GM19351 (cell line): ENCODE results near the gene ATG2A.

Experiments used
- ATAC-seq: cut with Tn5 transposase; IDR thresholded peaks from one replicate; pipeline ENCODE4 v1.9.1; 2021; ENCODE audit warnings: mild to moderate bottlenecking, moderate library complexity; ENCODE audit not compliant: unreplicated experiment

Gene ATG2A

DNA sequence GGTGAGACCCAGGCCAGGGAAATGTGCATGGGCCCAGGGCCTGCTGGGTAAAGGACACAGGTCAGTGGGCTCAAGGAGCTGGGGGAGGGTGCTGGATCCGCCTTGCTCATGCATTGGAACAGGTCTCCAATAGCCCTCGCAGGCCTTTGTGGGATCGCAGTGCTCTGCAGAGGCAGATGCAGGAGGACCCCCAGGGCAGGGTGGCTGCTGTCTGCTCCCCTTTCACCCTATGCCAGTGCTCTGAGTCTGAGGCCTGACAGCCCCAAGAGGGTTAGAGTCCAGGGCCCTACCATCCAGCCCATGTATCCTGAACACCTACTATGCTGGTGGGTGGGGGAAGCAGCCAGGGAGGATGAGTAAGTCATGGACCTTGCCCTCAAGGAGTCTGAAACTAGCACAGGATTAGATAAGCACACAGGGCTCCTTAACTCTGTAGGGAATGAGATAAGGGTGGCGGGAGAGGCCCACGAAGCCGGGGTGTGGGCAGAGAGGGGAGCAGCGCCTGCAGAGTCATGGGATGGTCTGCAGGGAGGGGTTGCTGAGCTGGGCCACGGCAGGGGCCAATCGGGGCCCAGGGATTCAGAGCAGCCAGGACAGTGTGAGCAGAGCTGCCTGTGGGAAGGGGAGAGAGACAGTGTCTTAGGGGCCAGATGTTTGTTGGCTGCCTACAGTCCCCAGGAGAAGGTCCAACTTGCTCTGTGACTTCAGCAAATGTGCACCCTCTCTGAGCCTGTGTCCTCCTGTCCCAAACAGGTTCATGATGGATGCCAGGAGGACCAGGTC, 28.1 kb downstream of the ATG2A start:
- ATAC-seq, result no peak

DNA sequence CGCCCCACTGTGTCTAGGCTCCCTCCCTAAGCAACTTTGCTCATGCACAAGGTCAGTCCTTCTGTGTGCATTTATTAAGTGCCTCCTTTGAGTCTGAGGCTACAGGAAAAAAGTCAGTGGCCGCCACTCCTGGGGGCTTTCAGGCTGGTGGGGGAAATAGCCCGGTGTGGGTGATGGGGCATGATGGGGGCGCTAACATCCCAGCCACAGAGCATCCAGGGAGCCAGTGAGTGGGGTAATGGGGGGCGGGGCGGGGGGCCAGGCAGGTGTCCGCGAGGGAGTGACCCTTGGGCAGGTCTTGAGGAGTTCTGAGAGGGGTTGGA, 28.6 kb downstream of the ATG2A start:
- no peak for ATAC-seq

DNA sequence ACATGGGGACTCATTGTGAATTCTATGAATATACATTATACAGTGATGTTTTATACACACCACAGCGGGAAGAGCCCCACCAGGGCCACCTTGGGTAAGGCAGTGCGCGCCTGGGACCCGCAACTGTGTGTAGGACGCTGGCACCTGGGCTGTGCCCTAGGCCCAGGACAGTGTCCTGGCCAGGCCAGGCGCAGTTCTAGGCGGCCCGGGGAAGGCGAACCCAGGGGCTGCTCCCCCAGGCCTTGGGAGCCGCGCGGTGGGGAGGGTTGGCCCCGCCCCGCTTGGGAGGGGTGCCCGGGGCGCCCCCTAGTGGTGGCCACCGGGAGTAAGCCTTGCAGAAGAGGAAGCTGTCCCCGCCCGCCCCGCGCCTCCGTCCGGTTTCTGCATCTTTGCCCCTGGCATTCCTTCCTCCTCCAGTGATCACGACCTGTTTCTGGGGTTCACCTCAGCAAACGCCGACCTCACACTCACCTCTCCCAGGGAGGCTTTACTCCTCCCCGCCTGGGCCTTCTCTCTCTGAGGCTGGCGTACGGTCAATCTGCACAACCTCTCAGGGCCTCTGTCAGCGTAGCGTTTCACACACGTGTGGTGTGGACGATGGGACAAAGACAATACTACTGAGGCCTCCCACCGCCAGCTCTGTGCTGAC, 29.1 kb downstream of the ATG2A start:
- peak; percentile 72 for ATAC-seq

DNA sequence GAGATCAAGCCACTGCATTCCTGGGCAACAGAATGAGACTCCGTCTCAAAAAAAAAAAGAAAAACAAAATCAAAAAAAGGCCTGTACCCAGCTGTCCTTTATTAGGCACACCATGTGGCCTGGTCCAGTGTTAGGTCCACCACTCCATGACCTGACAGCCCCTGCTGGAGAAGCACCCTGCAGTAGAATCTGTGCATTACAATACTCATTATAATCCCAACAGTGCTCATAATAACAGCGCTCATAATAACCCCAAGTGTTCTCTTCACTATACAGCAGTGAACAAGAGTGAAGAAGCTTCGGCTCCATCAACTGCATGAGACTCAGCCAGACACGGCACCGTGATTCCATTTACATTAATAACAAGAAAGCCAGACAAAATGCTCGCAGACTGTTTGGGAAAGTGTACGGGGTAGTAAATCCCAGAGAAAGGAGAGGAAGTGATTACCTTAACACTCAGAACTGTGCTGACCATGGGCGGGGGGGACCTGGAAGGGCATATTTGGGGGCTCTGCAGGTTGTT, 29.7 kb downstream of the ATG2A start:
- no peak for ATAC-seq

- ATAC-seq, result no peak
Observed at GRCh38 chr11:64885367-64886286, 31.4 kb downstream of the ATG2A start.

GRCh38 chr11:64884019-64884418, 33.0 kb downstream of the ATG2A start:
- ATAC-seq, result no peak

DNA sequence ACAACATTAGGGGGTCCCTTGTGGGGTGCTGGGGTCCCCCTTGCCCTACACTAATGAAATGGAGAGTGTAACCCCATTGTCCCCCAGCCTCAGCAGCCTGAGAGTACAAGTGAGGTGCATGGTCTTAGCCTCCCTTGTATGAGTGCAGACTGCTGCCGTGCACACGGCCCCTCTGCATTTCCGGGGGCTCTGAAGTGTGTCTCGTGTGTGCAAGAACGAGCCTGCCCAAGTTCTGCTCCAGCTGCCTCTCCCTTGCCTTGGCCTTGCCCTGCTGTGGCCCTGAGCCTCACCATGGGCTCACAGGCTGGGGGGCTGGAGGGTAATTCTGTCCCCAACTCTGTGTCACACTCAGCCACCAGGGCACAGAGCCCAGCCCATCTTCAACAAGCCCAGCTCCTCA, 33.4 kb downstream of the ATG2A start:
- ATAC-seq, result no peak

GRCh38 chr11:64882243-64882642, 34.8 kb downstream of the ATG2A start:
- no peak for ATAC-seq

DNA sequence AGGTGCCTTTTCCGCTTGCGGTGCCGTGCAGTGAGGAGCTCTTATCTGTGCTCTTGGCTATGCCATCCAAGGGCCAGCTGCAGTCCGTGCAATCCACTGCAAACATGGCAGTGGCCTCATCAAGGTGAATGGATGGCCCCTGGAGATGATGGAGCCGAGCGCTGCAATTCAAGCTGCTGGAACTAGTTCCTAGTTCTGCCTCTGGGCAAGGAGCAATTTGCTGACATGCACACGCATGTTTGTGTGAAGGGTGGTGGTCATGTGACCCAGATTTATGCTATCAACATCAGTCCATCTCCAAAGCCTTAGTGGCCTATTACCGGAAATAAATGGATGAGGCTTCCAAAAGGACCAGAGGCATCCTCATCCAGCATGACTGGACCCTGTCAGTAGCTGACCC, 35.5 kb downstream of the ATG2A start:
- no peak for ATAC-seq

GRCh38 chr11:64880240-64881001, 36.6 kb downstream of the ATG2A start:
- ATAC-seq, result no peak

DNA sequence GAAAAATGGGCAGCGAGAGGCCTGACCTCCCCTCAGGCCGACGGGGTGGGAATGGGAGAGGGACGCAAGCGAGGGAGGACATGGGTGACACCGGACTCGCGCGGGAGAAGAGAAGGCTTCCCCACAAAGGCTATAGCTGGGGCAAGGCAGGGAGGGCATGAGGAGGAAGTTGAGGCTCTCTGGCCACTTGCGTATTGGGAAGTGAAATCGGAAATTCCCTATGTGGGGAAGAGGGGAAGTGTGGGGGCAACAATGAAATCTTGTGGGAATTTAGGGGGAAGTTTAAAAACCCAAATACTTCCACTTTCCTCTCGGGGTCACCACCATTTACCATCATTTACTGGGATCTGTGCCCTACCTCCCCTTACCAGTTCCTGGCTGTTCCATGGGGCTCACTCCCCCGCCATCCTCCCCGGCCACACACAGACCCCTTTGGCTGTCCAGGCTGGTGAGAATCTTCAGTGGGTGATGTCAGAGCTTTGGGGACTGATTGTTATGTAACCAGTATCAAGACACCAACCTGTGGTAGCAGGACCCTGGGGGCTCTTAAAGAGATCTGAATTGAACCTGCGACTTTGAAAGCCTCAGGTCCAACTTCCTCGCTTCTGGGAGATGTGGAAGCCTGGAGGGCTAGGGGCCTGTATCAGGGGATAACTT, 37.6 kb downstream of the ATG2A start:
- ATAC-seq, result no peak

GRCh38 chr11:64878494-64879243, 38.3 kb downstream of the ATG2A start, which contains the start of gene EHD1:
EHD1 (minus strand) TSS chr11:64878621; CDS start chr11:64878464, 157 bp downstream.
- peak; percentile 62 for ATAC-seq

DNA sequence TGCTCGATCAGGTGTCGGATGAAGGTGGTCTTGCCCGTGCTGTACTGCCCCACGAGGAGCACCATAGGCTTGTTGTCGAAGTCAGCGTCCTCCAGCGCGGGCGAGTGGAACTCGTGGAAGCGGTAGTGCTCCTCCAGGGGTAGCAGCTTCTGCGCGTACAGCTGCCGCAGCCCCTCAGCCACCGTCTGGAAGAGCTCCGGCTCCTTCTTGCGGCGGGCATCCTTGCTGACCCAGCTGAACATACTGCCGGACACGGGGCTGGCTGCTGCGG, 38.9 kb downstream of the ATG2A start:
- no peak for ATAC-seq

DNA sequence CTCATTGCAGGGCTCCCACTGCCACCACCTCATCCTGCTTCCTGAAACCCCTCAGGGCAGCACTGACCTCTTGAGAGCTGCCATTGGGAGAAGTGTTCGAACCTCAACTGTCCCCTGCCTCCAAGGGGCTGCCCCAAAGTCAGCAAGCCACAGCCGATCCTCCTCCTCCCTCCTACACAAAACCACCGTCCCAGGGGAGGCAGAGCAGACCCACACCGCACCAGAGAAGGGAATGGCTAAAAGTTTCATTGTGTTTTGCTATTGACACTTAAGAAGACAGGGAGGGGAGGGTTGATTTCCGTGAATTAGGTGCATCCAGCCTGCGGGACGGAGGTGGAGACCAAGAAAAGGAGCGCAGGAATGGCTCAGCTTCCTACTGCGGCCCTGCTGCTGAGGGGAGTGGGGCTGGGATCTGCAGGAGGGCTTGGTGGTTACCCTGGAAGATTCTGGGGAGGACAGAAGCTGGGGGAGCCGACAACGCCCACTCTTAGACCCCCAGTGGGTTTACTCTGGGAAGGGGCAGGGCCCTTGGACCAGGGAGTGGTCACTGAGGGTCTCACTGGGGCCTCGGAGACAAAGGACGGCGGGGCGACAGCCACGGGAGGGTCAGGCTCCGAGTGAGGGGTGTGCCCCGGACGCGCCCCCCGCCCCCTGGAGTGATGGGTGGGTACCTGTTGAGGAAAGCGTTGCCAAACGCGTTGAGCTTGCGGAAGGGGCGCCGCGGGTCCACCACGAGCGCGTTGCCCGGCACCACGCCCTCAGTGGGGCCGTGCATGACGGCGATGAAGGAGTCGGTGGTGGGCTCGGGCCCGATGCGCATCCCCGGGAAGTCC, 39.4 kb downstream of the ATG2A start:
- peak; percentile 8 for ATAC-seq

GRCh38 chr11:64876835-64877341, 40.1 kb downstream of the ATG2A start:
- ATAC-seq, result no peak

- no peak for ATAC-seq
Observed at GRCh38 chr11:64876229-64876750, 40.7 kb downstream of the ATG2A start.

- no peak for ATAC-seq
Observed at GRCh38 chr11:64875369-64876228, 41.4 kb downstream of the ATG2A start.
